Activated CD8-positive, alpha-beta T cell treated with anti-CD3 and anti-CD28 coated beads for 36 hours (primary cell): ENCODE data around the gene PSMC1. TPM values are rescaled to one million over a fixed set of nuclear protein-coding genes. Genes with fewer than 3 reads are reported as not detected.

Experiments used
- ATAC-seq: fragments of 200-7000 bp; cut with Tn5 transposase; one replicate; pipeline ENCODE4 v1.10.0; 2021; ENCODE audit warnings: mild to moderate bottlenecking, moderate library complexity
- CTCF ChIA-PET: fragments of 350-600 bp; sonication (Branson Sonifier 250); formaldehyde crosslinking; loops from one replicate; lab custom pipeline; 2021; ENCODE audit warnings: antibody characterized with exemption; lab: Charles Lee
- POLR2A ChIA-PET: fragments of 350-600 bp; sonication (Branson Sonifier 250); formaldehyde crosslinking; loops from one replicate; lab custom pipeline; 2021; ENCODE audit warnings: antibody characterized with exemption; lab: Charles Lee
- DNase-seq: peaks from one replicate; pipeline ENCODE4 v3.0.0-alpha.2; 2020
- H3K27ac Mint-ChIP-seq: one replicate; pipeline ENCODE4 v1.8.0; 2021; ENCODE audit warnings: mild to moderate bottlenecking, mixed read lengths
- H3K27me3 Mint-ChIP-seq: one replicate; pipeline ENCODE4 v1.8.0; 2021; ENCODE audit warnings: mixed read lengths
- H3K36me3 Mint-ChIP-seq: one replicate; pipeline ENCODE4 v1.8.0; 2021; ENCODE audit warnings: low read depth, mixed read lengths
- H3K4me1 Mint-ChIP-seq: one replicate; pipeline ENCODE4 v1.8.0; 2021; ENCODE audit warnings: low read depth, mixed read lengths
- H3K4me3 Mint-ChIP-seq: one replicate; pipeline ENCODE4 v1.8.0; 2021; ENCODE audit warnings: mild to moderate bottlenecking, moderate library complexity, mixed read lengths
- H3K9me3 Mint-ChIP-seq: one replicate; pipeline ENCODE4 v1.8.0; 2021; ENCODE audit warnings: mixed read lengths
- CTCF ChIP-seq: fragments of 200-600 bp; IDR thresholded peaks from one replicate; pipeline ENCODE4 v1.8.0; 2022; ENCODE audit warnings: antibody characterized with exemption, mild to moderate bottlenecking
- intact Hi-C: fragments of 100-400 bp; cut with micrococcal nuclease; formaldehyde crosslinking; loops from one replicate; pipeline ENCODE4 v1.10.0; 2022
- total RNA-seq, 2 experiments: library from RNA; stranded (reverse); gene quantifications; one replicate each; pipeline ENCODE4 v1.2.3, GENCODE V29; 2021

Gene PSMC1
- total RNA-seq, 2 experiments from 2014 or later: 101 to 105 TPM

GRCh38 chr14:90303473-90303872 is 47.1 kb downstream of the PSMC1 start:
- no peak for ATAC-seq
- TF ChIP-seq CTCF: no peak
- intact Hi-C loops: no loop called here
- Mint-ChIP-seq H3K27ac (no peak overlapping the region), H3K27me3 (no peaks in the 10 kb centered on the region), H3K9me3 (no peaks in the 10 kb centered on the region), H3K36me3 (peaks cover 16% of the 10 kb centered on the region), H3K4me1 (peaks cover 8% of the 10 kb centered on the region), H3K4me3 (no peak overlapping the region)
- CTCF ChIA-PET: interaction anchor here (1.2 to 1.5 kb wide), 2 partner anchors 10 to 455 kb away, joined by 3 to 4 read pairs; no protein-coding TSS in a partner anchor
- no peak for DNase-seq
- POLR2A ChIA-PET: interaction anchor here (0.7 kb wide), 1 partner anchor 25 kb away, joined by 4 read pairs; no protein-coding TSS in a partner anchor

GRCh38 chr14:90304502-90304901 is 48.1 kb downstream of the PSMC1 start:
- DNase-seq (no peak), ATAC-seq (no peak)
- Mint-ChIP-seq H3K27ac (no peak overlapping the region), H3K4me1 (peaks cover 8% of the 10 kb centered on the region), H3K27me3 (no peaks in the 10 kb centered on the region), H3K4me3 (no peak overlapping the region), H3K36me3 (peaks cover 20% of the 10 kb centered on the region), H3K9me3 (no peaks in the 10 kb centered on the region)
- POLR2A ChIA-PET: no interaction called here
- no peak for TF ChIP-seq CTCF
- intact Hi-C loops: no loop called here
- CTCF ChIA-PET: no interaction called here

GRCh38 chr14:90305176-90305601 is 48.8 kb downstream of the PSMC1 start:
- no peak for TF ChIP-seq CTCF
- ChIA-PET CTCF (no interaction called here), POLR2A (no interaction called here)
- peaks cover 8% of the 10 kb centered on the region for H3K4me1 Mint-ChIP-seq
- H3K9me3 Mint-ChIP-seq: no peaks in the 10 kb centered on the region
- H3K27me3 Mint-ChIP-seq: no peaks in the 10 kb centered on the region
- ATAC-seq (no peak), DNase-seq (no peak)
- no peak overlapping the region for H3K27ac Mint-ChIP-seq
- H3K4me3 Mint-ChIP-seq: no peak overlapping the region
- intact Hi-C loops: no loop called here
- peaks cover 25% of the 10 kb centered on the region for H3K36me3 Mint-ChIP-seq

- Mint-ChIP-seq H3K9me3 (no peaks in the 10 kb centered on the region), H3K36me3 (peaks cover 31% of the 10 kb centered on the region), H3K27ac (no peak overlapping the region), H3K27me3 (no peaks in the 10 kb centered on the region), H3K4me1 (no peaks in the 10 kb centered on the region), H3K4me3 (no peak overlapping the region)
- ChIA-PET CTCF (interaction anchor here (0.7 kb wide), 1 partner anchor 652 kb away, joined by 3 read pairs; no protein-coding TSS in a partner anchor), POLR2A (no interaction called here)
- intact Hi-C loops: no loop called here
- TF ChIP-seq CTCF: no peak
- no peak for DNase-seq
- ATAC-seq: no peak
Observed at GRCh38 chr14:90308561-90308960, 52.2 kb downstream of the PSMC1 start.

GRCh38 chr14:90317286-90317685 is 60.9 kb downstream of the PSMC1 start:
- ATAC-seq (no peak), DNase-seq (no peak)
- H3K4me3 Mint-ChIP-seq: no peak overlapping the region
- peaks cover 37% of the 10 kb centered on the region for H3K36me3 Mint-ChIP-seq
- ChIA-PET CTCF (interaction anchor here (1.9 kb wide), 1 partner anchor 16 kb away, joined by 6 read pairs; no protein-coding TSS in a partner anchor), POLR2A (interaction anchor here (1.1 kb wide), 1 partner anchor 10 kb away, joined by 3 read pairs; no protein-coding TSS in a partner anchor)
- TF ChIP-seq CTCF: no peak
- intact Hi-C loops: no loop called here
- no peak overlapping the region for H3K27ac Mint-ChIP-seq
- peaks cover 7% of the 10 kb centered on the region for H3K9me3 Mint-ChIP-seq
- H3K27me3 Mint-ChIP-seq: no peaks in the 10 kb centered on the region
- H3K4me1 Mint-ChIP-seq: peaks cover 24% of the 10 kb centered on the region
